ENCODE results near the gene UGT1A5.

DNA sequence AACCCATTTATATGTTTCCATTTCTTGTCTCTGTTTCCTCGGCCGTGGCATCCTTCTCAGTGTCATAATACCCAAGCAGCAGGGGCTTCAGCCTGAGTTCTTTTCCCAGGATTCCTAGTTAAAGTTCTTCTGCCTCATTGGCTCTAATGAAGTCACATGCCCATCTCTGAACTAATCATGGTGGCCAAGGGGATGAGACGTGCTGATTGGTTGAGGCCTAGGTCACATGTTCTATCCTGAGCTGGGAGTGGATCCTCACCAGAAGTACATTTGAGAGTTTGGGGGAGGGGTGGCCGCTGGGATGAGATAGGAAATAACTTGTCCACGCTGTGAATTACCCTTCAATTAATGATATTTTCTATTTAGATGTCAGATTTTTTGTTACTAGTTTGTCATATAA, 3.8 kb upstream of the UGT1A5 start:
- TF ChIP-seq, protein P1, sequence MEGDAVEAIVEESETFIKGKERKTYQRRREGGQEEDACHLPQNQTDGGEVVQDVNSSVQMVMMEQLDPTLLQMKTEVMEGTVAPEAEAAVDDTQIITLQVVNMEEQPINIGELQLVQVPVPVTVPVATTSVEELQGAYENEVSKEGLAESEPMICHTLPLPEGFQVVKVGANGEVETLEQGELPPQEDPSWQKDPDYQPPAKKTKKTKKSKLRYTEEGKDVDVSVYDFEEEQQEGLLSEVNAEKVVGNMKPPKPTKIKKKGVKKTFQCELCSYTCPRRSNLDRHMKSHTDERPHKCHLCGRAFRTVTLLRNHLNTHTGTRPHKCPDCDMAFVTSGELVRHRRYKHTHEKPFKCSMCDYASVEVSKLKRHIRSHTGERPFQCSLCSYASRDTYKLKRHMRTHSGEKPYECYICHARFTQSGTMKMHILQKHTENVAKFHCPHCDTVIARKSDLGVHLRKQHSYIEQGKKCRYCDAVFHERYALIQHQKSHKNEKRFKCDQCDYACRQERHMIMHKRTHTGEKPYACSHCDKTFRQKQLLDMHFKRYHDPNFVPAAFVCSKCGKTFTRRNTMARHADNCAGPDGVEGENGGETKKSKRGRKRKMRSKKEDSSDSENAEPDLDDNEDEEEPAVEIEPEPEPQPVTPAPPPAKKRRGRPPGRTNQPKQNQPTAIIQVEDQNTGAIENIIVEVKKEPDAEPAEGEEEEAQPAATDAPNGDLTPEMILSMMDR (IDR thresholded peaks at IDR 0.05): no peak
- no peak for TF ChIP-seq POLR2A (IDR thresholded peaks at IDR 0.05)
